Measurements from ENCODE around the gene TMX2. TPM values are rescaled to one million over a fixed set of nuclear protein-coding genes. Genes with fewer than 3 reads are reported as not detected.
"Not testable (repeated sequence)": the region's sequence is repeated elsewhere in the genome, so short reads cannot be mapped to it uniquely, and the experiment has no call there.

TMX2 gene
- total RNA-seq, 1 donor = 47.8 TPM

GRCh38 chr11:57713835-57714234, 1.4 kb downstream of the TMX2 start:
- no peaks in the 10 kb centered on the region for H3K36me3 ChIP-seq (ENCODE audit: insufficient read depth, low read length)
- peak overlapping the region; percentile 96 for H3K4me2 ChIP-seq (ENCODE audit: insufficient read depth, low read length)
- peak; percentile 23 for DNase-seq (ENCODE audit: insufficient read length, low spot score, missing footprints)
- no peak overlapping the region for H2AFZ ChIP-seq (ENCODE audit: low read length)
- no peaks in the 10 kb centered on the region for H3K9me3 ChIP-seq (ENCODE audit: low read depth, low read length)
- H4K20me1 ChIP-seq (ENCODE audit: insufficient read depth, low read length) = peaks cover 2% of the 10 kb centered on the region
- TF ChIP-seq CTCF (IDR thresholded peaks at IDR 0.05; ENCODE audit: extremely low read depth, low read depth, low read length) = no peak
- H3K27me3 ChIP-seq (ENCODE audit: insufficient read depth, low read length) = no peaks in the 10 kb centered on the region
- peaks cover 21% of the 10 kb centered on the region for H3K4me1 ChIP-seq (ENCODE audit: insufficient read depth, low read length)
- peak overlapping the region; percentile 93 for H3K4me3 ChIP-seq (ENCODE audit: insufficient read depth, low read length)
- peaks cover 60% of the 10 kb centered on the region for H3K79me2 ChIP-seq (ENCODE audit: insufficient read depth, low read length)
- H3K27ac ChIP-seq (ENCODE audit: low read depth, low read length) = peak overlapping the region; percentile 93

DNA sequence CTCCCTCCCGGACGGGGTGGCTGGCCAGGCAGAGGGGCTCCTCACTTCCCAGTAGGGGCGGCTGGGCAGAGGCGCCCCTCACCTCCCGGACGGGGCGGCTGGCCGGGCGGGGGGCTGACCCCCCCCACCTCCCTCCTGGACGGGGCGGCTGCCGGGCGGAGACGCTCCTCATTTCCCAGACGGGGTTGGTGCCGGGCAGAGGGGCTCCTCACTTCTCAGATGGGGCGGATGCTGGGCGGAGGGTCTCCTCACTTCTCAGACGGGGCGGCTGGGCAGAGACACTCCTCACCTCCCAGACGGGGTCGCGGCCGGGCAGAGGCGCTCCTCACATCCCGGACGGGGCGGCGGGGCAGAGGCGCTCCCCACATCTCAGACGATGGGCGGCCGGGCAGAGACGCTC, 4.3 kb downstream of the TMX2 start:
- H3K36me3 ChIP-seq (ENCODE audit: insufficient read depth, low read length); H3K9me3 ChIP-seq (ENCODE audit: low read depth, low read length); H3K4me3 ChIP-seq (ENCODE audit: insufficient read depth, low read length); H3K27me3 ChIP-seq (ENCODE audit: insufficient read depth, low read length); H3K4me2 ChIP-seq (ENCODE audit: insufficient read depth, low read length); H2AFZ ChIP-seq (ENCODE audit: low read length); H3K27ac ChIP-seq (ENCODE audit: low read depth, low read length); H4K20me1 ChIP-seq (ENCODE audit: insufficient read depth, low read length); DNase-seq (ENCODE audit: insufficient read length, low spot score, missing footprints): not testable (repeated sequence)
- H3K79me2 ChIP-seq (ENCODE audit: insufficient read depth, low read length) = peaks cover 60% of the 10 kb centered on the region
- H3K4me1 ChIP-seq (ENCODE audit: insufficient read depth, low read length) = peaks cover 13% of the 10 kb centered on the region

- H3K4me1 ChIP-seq (ENCODE audit: insufficient read depth, low read length) = no peaks in the 10 kb centered on the region
- no peaks in the 10 kb centered on the region for H3K27me3 ChIP-seq (ENCODE audit: insufficient read depth, low read length)
- no peaks in the 10 kb centered on the region for H3K36me3 ChIP-seq (ENCODE audit: insufficient read depth, low read length)
- no peak for TF ChIP-seq CTCF (IDR thresholded peaks at IDR 0.05; ENCODE audit: extremely low read depth, low read depth, low read length)
- DNase-seq (ENCODE audit: insufficient read length, low spot score, missing footprints) = no peak
- peaks cover 69% of the 10 kb centered on the region for H3K79me2 ChIP-seq (ENCODE audit: insufficient read depth, low read length)
- no peak overlapping the region for H3K4me3 ChIP-seq (ENCODE audit: insufficient read depth, low read length)
- H3K9me3 ChIP-seq (ENCODE audit: low read depth, low read length) = no peaks in the 10 kb centered on the region
- no peak overlapping the region for H2AFZ ChIP-seq (ENCODE audit: low read length)
- H3K4me2 ChIP-seq (ENCODE audit: insufficient read depth, low read length) = no peak overlapping the region
- H4K20me1 ChIP-seq (ENCODE audit: insufficient read depth, low read length) = no peaks in the 10 kb centered on the region
- no peak overlapping the region for H3K27ac ChIP-seq (ENCODE audit: low read depth, low read length)
Measured at GRCh38 chr11:57727185-57727584, 14.8 kb downstream of the TMX2 start.

- H3K4me2 ChIP-seq (ENCODE audit: insufficient read depth, low read length) = no peak overlapping the region
- H3K36me3 ChIP-seq (ENCODE audit: insufficient read depth, low read length) = no peaks in the 10 kb centered on the region
- no peak overlapping the region for H3K4me3 ChIP-seq (ENCODE audit: insufficient read depth, low read length)
- no peaks in the 10 kb centered on the region for H4K20me1 ChIP-seq (ENCODE audit: insufficient read depth, low read length)
- H3K9me3 ChIP-seq (ENCODE audit: low read depth, low read length) = no peaks in the 10 kb centered on the region
- peaks cover 69% of the 10 kb centered on the region for H3K79me2 ChIP-seq (ENCODE audit: insufficient read depth, low read length)
- H3K4me1 ChIP-seq (ENCODE audit: insufficient read depth, low read length) = no peaks in the 10 kb centered on the region
- DNase-seq (ENCODE audit: insufficient read length, low spot score, missing footprints) = no peak
- no peaks in the 10 kb centered on the region for H3K27me3 ChIP-seq (ENCODE audit: insufficient read depth, low read length)
- H3K27ac ChIP-seq (ENCODE audit: low read depth, low read length) = no peak overlapping the region
- no peak overlapping the region for H2AFZ ChIP-seq (ENCODE audit: low read length)
- TF ChIP-seq CTCF (IDR thresholded peaks at IDR 0.05; ENCODE audit: extremely low read depth, low read depth, low read length) = no peak
Measured at GRCh38 chr11:57728829-57729228, 16.4 kb downstream of the TMX2 start.
